Activated CD4-positive, alpha-beta T cell treated with anti-CD3 and anti-CD28 coated beads, Interleukin-2, amount 10 ng/mL, durations not matched to agents 7 days and 5 days (primary cell): Measurements from ENCODE around the gene SLC38A3. TPM values are rescaled to one million over a fixed set of nuclear protein-coding genes. Genes with fewer than 3 reads are reported as not detected.
"Not testable (repeated sequence)": the region's sequence is repeated elsewhere in the genome, so short reads cannot be mapped to it uniquely, and the experiment has no call there.

Experiments used
- CTCF ChIA-PET: fragments of 350-600 bp; sonication (Branson Sonifier 250); formaldehyde crosslinking; loops from one replicate; lab custom pipeline; 2021; ENCODE audit warnings: antibody characterized with exemption; lab: Charles Lee
- POLR2A ChIA-PET: fragments of 350-600 bp; sonication (Branson Sonifier 250); formaldehyde crosslinking; loops from one replicate; lab custom pipeline; 2021; ENCODE audit warnings: antibody characterized with exemption; lab: Charles Lee
- DNase-seq: peaks from one replicate; pipeline ENCODE4 v3.0.0-alpha.2; 2020
- H3K27ac Mint-ChIP-seq: one replicate; pipeline ENCODE4 v1.8.0; 2021; ENCODE audit warnings: mild to moderate bottlenecking, moderate library complexity, mixed read lengths
- H3K27me3 Mint-ChIP-seq: one replicate; pipeline ENCODE4 v1.8.0; 2021; ENCODE audit warnings: mixed read lengths
- H3K36me3 Mint-ChIP-seq: one replicate; pipeline ENCODE4 v1.8.0; 2021; ENCODE audit warnings: low read depth, mixed read lengths
- H3K4me1 Mint-ChIP-seq: one replicate; pipeline ENCODE4 v1.8.0; 2021; ENCODE audit warnings: mixed read lengths
- H3K4me3 Mint-ChIP-seq: one replicate; pipeline ENCODE4 v1.8.0; 2021; ENCODE audit warnings: mild to moderate bottlenecking, moderate library complexity, mixed read lengths
- H3K9me3 Mint-ChIP-seq: one replicate; pipeline ENCODE4 v1.8.0; 2021; ENCODE audit warnings: mixed read lengths
- total RNA-seq, 2 experiments: library from RNA; stranded (reverse); gene quantifications; one replicate each; pipeline ENCODE4 v1.2.3, GENCODE V29; 2021

The SLC38A3 gene
- total RNA-seq, 2 experiments from 2014 or later: not detected

DNA sequence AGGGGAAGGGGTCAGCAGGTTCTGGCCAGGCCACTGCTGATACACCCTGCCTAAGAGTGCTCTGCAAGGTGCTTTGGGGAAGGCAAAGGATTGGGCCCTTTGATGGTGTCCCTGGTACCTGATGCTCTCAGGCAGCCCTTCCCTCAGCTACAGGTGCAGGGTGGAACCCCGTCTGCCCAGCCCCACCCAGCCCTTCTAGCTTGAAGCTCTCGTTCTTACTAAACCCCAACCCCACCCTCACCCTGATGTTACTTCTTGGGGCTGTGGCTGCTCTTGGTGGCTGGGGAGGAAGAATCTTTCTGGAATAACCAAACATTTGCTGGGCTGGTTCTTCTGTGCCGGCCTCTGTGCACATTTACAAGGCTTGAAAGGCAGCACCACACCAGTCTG is 37.3 kb downstream of the SLC38A3 start:
- CTCF ChIA-PET: interaction anchor here (0.9 to 13.3 kb wide), 4 partner anchors 12 to 18 kb away, joined by 3 to 212 read pairs (median 10); no protein-coding TSS in a partner anchor
- Mint-ChIP-seq H3K4me3 (peak overlapping the region; percentile 60), H3K9me3 (no peaks in the 10 kb centered on the region), H3K27ac (peak overlapping the region; percentile 87), H3K4me1 (peaks cover 86% of the 10 kb centered on the region), H3K27me3 (no peaks in the 10 kb centered on the region), H3K36me3 (peaks cover 47% of the 10 kb centered on the region)
- POLR2A ChIA-PET: no interaction called here
- peak; percentile 41 for DNase-seq

DNA sequence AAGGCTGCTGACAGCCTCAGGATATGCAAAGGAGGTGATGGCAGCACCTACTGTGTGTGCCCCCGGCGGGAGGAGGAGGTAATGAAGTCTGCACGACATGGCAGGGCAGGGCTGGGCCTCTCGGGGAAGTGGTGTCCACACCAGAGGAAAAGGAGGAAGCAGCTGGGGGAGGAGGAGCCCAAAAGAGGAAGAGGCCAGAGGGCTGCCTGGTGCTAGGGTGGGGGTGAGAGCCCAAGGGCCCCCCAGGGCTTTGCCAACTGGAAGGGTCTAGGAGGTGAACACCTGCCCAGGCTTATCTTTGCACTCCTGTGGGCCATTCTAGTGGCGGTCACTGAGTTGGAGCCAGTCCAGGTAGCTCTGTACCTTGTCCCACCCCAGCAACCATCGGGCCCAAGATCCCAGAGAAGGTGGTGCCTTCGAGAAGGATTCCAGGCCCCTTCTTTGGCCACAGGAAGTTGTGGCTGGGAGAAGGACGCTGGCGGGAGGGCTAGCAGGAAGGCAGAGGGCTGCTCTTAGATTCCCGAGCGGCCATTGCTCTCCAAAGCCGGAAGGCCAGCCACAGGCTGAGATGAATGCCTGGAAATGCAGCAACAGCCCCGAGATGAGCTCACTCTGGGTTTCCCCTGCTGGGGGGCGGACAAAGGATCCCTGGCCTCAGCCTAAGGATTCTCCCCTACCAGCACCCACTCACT is 37.9 kb downstream of the SLC38A3 start:
- peaks cover 41% of the 10 kb centered on the region for H3K36me3 Mint-ChIP-seq
- H3K27ac Mint-ChIP-seq: peak overlapping the region; percentile 87
- H3K4me1 Mint-ChIP-seq: peaks cover 87% of the 10 kb centered on the region
- H3K4me3 Mint-ChIP-seq: peak overlapping the region; percentile 60
- CTCF ChIA-PET: interaction anchor here (1.0 to 13.3 kb wide), 6 partner anchors 12 to 49 kb away, joined by 3 to 212 read pairs (median 8); no protein-coding TSS in a partner anchor
- DNase-seq: no peak
- no peaks in the 10 kb centered on the region for H3K9me3 Mint-ChIP-seq
- POLR2A ChIA-PET: no interaction called here
- H3K27me3 Mint-ChIP-seq: no peaks in the 10 kb centered on the region

- H3K27me3 Mint-ChIP-seq: no peaks in the 10 kb centered on the region
- no peak overlapping the region for H3K4me3 Mint-ChIP-seq
- no peak for DNase-seq
- ChIA-PET POLR2A (interaction anchor here (0.6 kb wide), 1 partner anchor 441 kb away, joined by 3 read pairs; no protein-coding TSS in a partner anchor), CTCF (interaction anchor here (1.0 to 13.3 kb wide), 6 partner anchors 11 to 49 kb away, joined by 3 to 212 read pairs (median 8); no protein-coding TSS in a partner anchor)
- H3K9me3 Mint-ChIP-seq: no peaks in the 10 kb centered on the region
- peaks cover 38% of the 10 kb centered on the region for H3K36me3 Mint-ChIP-seq
- H3K27ac Mint-ChIP-seq: peak overlapping the region; percentile 87
- H3K4me1 Mint-ChIP-seq: peaks cover 88% of the 10 kb centered on the region
These were observed 38.4 kb downstream of the SLC38A3 start for GRCh38 chr3:50243543-50243895.

DNA sequence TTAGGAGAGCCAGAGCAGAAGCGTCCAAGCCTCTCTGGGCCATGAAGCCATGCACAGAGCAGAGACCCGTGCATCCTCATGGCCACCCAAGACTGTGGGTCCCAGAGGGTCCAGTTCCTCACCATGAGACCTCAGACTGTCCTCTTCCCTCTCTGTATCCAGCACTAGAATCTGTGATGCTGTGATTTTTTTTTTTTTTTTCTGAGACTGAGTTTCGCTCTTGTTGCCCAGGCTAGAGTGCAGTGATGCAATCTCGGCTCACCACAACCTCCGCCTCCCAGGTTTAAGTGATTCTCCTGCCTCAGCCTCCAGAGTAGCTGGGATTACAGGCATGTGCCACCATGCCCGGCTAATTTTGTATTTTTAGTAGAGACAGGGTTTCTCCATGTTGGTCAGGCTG is 39.7 kb downstream of the SLC38A3 start:
- H3K27me3 Mint-ChIP-seq, H3K9me3 Mint-ChIP-seq, POLR2A ChIA-PET, DNase-seq, H3K4me3 Mint-ChIP-seq: not testable (repeated sequence)
- Mint-ChIP-seq H3K27ac (peak overlapping the region; percentile 93), H3K4me1 (peaks cover 78% of the 10 kb centered on the region), H3K36me3 (peaks cover 27% of the 10 kb centered on the region)
- CTCF ChIA-PET: interaction anchor here (1.8 to 13.3 kb wide), 3 partner anchors 15 to 51 kb away, joined by 8 to 212 read pairs (median 13); no protein-coding TSS in a partner anchor

DNA sequence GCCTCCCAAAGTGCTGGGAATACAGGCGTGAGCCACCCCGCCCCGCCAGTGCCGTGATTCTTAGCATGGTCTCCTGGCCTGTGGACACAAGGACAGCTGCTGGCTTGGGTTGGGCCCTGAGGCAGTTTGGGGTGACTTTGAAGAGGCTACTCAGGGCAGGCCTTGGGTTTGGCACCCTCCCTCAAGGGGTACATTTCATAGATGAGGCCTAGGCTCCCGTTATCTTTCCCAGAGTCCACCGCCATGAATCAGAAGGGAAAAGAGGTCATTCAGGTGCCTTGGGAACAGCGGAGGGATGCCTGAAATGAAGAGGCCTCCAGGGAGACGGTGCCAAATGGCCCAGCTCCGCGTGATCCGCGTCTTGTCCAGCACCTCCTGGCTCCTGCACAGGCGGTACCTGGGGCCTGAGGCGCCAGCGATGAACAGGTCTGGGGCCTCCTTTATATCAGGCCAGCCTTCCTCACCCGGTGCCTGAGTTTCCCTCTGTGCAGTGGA is 40.2 kb downstream of the SLC38A3 start:
- Mint-ChIP-seq H3K27me3 (no peaks in the 10 kb centered on the region), H3K4me1 (peaks cover 77% of the 10 kb centered on the region), H3K4me3 (peak overlapping the region; percentile 75), H3K27ac (peak overlapping the region; percentile 93), H3K9me3 (no peaks in the 10 kb centered on the region), H3K36me3 (peaks cover 23% of the 10 kb centered on the region)
- CTCF ChIA-PET: interaction anchor here (13.3 kb wide), 1 partner anchor 16 kb away, joined by 212 read pairs; no protein-coding TSS in a partner anchor
- POLR2A ChIA-PET: no interaction called here
- DNase-seq: no peak

- no peaks in the 10 kb centered on the region for H3K9me3 Mint-ChIP-seq
- CTCF ChIA-PET: interaction anchor here (0.7 to 13.3 kb wide), 25 partner anchors 8 to 123 kb away, joined by 3 to 212 read pairs (median 6); partner anchors contain the start of genes CYB561D2, GNAI2, GNAT1 and HYAL3
- H3K4me3 Mint-ChIP-seq: peak overlapping the region; percentile 75
- H3K4me1 Mint-ChIP-seq: peaks cover 74% of the 10 kb centered on the region
- POLR2A ChIA-PET: interaction anchor here (1.1 to 1.4 kb wide), 2 partner anchors 10 kb away, joined by 3 to 8 read pairs; partner anchors contain the start of gene GNAI2
- peaks cover 24% of the 10 kb centered on the region for H3K36me3 Mint-ChIP-seq
- peak overlapping the region; percentile 93 for H3K27ac Mint-ChIP-seq
- no peaks in the 10 kb centered on the region for H3K27me3 Mint-ChIP-seq
- peak; percentile 95 for DNase-seq
These were observed 40.9 kb downstream of the SLC38A3 start for GRCh38 chr3:50245831-50246516.

DNA sequence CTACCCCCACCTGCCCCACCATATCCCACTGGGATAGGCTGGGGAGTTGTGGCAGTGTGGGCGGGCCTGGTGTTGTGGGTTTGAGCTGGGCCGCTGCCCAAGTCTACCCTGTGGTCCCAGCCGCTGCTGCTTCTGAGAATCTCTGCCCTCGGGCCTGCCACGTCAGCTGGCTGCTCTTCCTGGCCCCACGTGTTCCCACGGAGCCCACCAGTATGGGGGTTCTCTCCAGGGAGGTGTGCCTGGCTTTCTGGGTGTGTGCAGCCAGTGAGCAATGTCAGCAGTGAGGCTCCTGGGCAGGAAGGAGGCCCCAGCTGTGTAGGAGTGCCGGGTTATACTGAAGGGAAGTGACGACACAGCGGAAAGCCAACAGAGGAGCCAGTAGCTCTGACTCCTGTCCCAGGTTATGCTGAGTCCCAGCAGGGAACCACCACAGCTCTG is 41.5 kb downstream of the SLC38A3 start:
- DNase-seq: peak; percentile 89

GRCh38 chr3:50248387-50248786 is 43.3 kb downstream of the SLC38A3 start:
- no peak overlapping the region for H3K4me3 Mint-ChIP-seq
- no peak for DNase-seq
- H3K4me1 Mint-ChIP-seq: peaks cover 55% of the 10 kb centered on the region
- H3K9me3 Mint-ChIP-seq: no peaks in the 10 kb centered on the region
- peaks cover 26% of the 10 kb centered on the region for H3K36me3 Mint-ChIP-seq
- POLR2A ChIA-PET: no interaction called here
- peak overlapping the region; percentile 80 for H3K27ac Mint-ChIP-seq
- no peaks in the 10 kb centered on the region for H3K27me3 Mint-ChIP-seq
- CTCF ChIA-PET: interaction anchor here (3.5 to 13.3 kb wide), 3 partner anchors 11 to 19 kb away, joined by 42 to 212 read pairs (median 143); partner anchors contain the start of gene GNAI2

More for the DNA sequence above, 41.5 kb downstream of the SLC38A3 start:
- ChIA-PET POLR2A (interaction anchor here (0.8 to 1.4 kb wide), 3 partner anchors 9 to 11 kb away, joined by 3 to 8 read pairs (median 6); partner anchors contain the start of gene GNAI2), CTCF (interaction anchor here (0.7 to 13.3 kb wide), 26 partner anchors 8 to 122 kb away, joined by 3 to 212 read pairs (median 6); partner anchors contain the start of genes CYB561D2, GNAI2, GNAT1 and HYAL3)
- Mint-ChIP-seq H3K4me3 (peak overlapping the region; percentile 75), H3K36me3 (peaks cover 23% of the 10 kb centered on the region), H3K27ac (peak overlapping the region; percentile 93), H3K9me3 (no peaks in the 10 kb centered on the region), H3K27me3 (no peaks in the 10 kb centered on the region), H3K4me1 (peaks cover 73% of the 10 kb centered on the region)

DNA sequence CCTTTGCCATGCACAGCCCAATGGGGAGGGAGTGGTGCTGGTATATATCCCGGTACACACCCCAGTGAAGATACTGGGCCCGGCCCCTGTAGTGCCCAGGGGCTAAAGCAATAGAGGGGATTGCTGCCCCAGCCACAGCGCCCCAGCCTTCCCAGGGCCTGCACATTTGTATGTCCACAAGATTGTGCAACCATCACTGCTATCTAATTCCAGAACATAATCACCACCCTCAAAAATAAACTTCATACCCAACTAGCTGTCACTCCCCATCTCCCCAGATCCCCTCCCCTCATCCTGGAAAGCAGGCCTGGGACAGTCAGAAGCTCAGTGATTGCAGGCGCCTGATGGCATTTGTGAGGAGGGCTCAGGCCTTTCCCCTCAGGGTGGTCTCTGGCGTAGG is 44.4 kb downstream of the SLC38A3 start:
- peaks cover 30% of the 10 kb centered on the region for H3K36me3 Mint-ChIP-seq
- no peaks in the 10 kb centered on the region for H3K9me3 Mint-ChIP-seq
- ChIA-PET CTCF (interaction anchor here (0.9 to 13.3 kb wide), 3 partner anchors 12 to 43 kb away, joined by 4 to 212 read pairs (median 143); no protein-coding TSS in a partner anchor), POLR2A (no interaction called here)
- H3K4me3 Mint-ChIP-seq: no peak overlapping the region
- no peaks in the 10 kb centered on the region for H3K27me3 Mint-ChIP-seq
- peaks cover 50% of the 10 kb centered on the region for H3K4me1 Mint-ChIP-seq
- no peak for DNase-seq
- no peak overlapping the region for H3K27ac Mint-ChIP-seq

DNA sequence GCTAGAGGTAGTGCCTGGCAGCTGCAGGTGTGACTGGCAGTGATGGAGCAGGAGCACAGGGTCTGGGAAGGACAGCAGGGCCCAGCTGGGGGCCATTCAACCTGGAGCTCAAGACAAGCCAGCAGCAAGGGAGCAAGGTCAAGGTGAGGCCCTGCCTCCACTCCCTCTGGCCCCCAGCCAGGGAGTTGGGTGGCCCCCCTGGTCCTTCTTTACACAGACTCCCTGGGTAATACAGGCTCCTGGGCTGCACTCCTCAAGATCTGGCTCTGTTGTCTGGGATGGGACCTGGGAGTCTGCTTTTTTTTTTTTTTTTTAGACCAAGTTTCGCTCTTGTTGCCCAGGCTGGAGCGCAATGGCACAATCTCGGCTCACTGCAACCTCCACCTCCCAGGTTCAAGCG is 45.4 kb downstream of the SLC38A3 start:
- Mint-ChIP-seq H3K4me3 (no peak overlapping the region), H3K27me3 (no peaks in the 10 kb centered on the region), H3K36me3 (peaks cover 32% of the 10 kb centered on the region), H3K9me3 (no peaks in the 10 kb centered on the region), H3K4me1 (peaks cover 39% of the 10 kb centered on the region), H3K27ac (no peak overlapping the region)
- DNase-seq: no peak
- ChIA-PET POLR2A (no interaction called here), CTCF (interaction anchor here (0.6 to 13.3 kb wide), 4 partner anchors 11 to 102 kb away, joined by 3 to 212 read pairs (median 75); no protein-coding TSS in a partner anchor)

DNA sequence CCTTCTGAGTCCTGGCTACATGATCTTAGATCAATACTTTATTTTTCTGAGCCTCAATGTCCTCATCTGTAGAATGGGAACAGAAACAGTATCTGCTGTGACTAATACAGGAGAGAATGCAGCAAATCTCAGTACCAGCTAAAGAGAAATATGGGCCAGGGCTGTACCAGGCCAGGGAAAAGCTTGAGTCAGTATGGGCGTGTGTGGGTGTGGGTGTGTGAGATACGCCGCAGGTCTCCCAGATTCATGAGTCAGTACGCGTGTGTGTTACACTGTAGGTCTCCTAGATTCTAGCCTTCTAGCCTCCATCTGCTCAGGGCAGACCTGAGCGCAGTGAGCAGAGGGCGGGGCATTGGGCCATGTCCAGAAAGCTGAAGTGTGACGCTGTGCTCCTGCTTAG is 46.1 kb downstream of the SLC38A3 start:
- Mint-ChIP-seq H3K27me3 (no peaks in the 10 kb centered on the region), H3K4me1 (peaks cover 34% of the 10 kb centered on the region), H3K9me3 (no peaks in the 10 kb centered on the region), H3K27ac (no peak overlapping the region), H3K36me3 (peaks cover 33% of the 10 kb centered on the region), H3K4me3 (no peak overlapping the region)
- no peak for DNase-seq
- CTCF ChIA-PET: interaction anchor here (2.6 to 13.3 kb wide), 3 partner anchors 10 to 57 kb away, joined by 7 to 212 read pairs (median 143); no protein-coding TSS in a partner anchor
- POLR2A ChIA-PET: no interaction called here
